ENCODE measurements around the gene ZC2HC1B.
"Not testable (repeated sequence)": the region's sequence is repeated elsewhere in the genome, so short reads cannot be mapped to it uniquely, and the experiment has no call there.

ZC2HC1B gene

DNA sequence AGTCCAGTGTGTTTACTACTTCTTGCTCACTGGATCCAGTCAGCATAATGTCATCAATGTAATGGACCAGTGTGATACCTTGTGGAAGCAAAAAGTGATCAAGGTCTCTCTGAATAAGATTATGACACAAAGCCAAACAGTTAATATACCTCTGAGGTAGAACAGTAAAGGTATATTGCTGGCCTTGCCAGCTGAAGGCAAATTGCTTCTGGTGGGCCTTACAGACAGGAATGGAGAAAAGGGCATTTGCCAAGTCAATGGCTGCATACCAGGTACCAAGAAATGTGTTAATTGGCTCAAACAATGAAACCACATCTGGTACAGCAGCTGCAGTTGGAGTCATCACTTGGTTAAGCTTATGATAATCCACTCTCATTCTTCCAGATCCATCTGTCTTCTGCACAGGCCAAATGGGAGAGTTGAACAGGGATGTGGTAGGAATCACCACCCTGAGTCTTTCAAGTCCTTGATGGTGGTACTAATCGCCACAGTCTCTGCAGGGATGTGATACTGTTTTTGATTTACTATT is 7.0 kb downstream of the ZC2HC1B start:
- not testable (repeated sequence) for DNase-seq

DNA sequence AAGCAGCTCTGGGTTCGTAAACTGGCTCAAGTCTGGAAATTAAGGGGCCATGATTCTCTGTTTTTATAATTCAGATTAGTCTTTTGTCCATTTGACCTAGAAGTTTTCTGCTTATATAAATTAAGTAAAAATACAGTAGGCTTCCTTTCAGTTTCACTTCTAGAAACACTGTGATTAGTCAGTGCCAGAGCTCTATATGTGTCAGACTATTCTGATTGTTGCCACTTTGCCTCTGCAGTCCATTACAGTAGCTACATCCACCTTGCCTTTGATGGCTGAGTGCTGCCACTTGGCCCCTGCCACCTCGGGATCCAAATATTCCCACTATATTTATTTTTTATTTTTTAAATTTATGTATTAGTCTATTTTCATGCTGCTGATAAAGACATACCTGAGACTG is 7.9 kb downstream of the ZC2HC1B start:
- DNase-seq, result no peak

DNA sequence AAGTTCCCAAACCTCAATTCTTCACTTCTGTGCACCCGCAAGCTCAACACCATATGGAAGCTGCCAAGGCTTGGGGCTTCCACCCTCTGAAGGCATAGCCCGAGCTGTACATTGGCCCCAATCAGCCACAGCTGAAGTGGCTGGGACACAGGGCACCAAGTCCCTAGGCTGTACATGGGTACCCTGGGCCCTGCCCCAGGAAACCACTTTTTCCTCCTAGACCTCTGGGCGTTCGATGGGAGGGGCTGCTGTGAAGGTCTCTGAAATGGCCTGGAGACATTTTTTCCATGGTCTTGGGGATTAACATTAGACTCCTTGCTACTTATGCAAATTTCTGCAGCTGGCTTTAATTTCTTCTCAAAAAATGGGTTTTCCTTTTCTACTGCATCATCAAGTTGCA is 9.3 kb downstream of the ZC2HC1B start:
- not testable (repeated sequence) for DNase-seq

DNA sequence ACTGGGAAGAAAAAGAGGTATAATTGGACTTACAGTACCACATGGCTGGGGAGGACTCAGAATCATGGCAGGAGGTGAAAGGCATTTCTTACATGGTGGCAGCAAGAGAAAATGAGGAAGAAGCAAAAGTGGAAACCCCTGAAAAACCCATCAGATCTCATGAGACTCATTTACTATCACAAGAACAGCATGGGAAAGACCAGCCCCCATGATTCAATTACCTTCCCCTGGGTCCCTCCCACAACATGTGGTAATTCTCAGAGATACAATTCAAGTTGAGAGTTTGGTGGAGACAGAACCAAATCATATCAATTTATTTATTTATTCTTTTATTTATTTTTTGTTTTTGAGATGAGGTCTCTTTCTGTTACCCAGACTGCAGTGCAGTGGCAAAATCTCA is 10.2 kb downstream of the ZC2HC1B start:
- DNase-seq, result not testable (repeated sequence)

DNA sequence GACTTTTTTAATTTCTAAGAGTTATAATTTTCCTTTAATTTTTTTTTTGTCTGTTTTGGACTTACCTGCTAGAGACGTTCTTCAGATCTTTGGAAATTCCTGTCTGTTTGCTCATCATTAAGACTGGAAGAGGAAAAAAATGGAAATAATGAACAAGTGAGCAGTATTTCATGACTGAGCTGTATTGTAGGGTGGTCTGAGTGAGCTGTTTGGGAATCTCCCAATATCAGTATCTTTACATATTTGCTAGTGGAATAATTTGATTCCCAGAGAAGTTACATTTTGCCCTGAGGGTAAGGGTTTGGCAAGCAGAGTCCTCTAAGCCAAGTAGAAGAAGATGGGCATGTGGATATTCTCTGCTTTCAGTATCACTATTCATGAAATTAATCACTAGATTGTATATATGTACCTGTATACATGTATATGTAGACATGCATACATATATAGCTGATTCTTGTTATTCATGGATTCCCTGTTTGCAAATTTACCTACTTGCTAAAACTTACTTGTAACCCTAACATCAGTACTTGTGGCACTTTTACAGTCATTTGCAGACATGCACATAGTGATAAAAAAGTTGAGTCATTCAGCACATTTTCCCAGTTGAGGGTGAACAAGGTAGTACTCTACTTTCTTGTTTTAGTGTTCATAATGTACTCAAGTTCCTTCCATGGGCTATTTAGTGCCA is 13.5 kb downstream of the ZC2HC1B start:
- DNase-seq, result no peak

DNA sequence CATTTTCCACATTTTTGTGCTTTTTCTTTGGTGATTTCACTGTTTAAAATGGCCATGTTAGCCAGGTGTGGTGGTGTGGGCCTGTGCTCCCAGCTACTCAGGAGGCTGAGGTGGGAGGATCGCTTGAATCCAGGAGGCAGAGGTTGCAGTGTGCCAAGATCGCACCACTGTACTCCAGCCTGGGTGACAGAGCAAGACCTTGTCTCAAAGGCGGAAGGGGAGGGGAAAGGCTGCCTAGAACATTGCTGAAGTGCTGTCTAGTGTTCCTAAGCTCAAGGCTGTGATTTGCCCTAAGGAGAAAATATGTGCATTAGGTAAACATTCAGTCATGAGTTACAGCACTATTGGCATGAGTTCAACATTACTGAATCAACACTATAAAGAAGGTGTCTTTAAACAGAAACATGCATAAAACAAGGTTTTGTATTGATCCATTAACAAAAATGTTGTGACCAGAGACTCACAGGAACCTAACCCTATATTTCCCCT is 14.0 kb downstream of the ZC2HC1B start:
- no peak for DNase-seq

DNA sequence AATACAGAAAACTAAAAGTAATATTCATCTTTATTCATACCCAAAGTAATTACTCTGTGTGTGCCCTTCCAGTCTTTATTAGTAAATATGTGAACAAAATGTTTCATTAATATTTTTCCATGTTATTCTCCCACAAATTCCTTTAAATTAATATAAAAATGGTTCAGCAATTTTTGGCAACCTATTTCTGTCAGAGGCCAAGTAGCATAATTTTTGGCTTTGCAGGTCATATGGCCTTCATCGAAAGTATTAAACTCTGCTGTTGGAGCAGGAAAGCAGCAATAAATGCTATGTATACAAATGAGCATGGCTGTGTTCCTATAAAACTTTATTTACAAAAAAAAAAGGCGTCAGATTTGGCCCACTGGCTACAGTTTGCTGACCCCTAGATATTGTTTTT is 16.1 kb downstream of the ZC2HC1B start:
- no peak for DNase-seq

DNA sequence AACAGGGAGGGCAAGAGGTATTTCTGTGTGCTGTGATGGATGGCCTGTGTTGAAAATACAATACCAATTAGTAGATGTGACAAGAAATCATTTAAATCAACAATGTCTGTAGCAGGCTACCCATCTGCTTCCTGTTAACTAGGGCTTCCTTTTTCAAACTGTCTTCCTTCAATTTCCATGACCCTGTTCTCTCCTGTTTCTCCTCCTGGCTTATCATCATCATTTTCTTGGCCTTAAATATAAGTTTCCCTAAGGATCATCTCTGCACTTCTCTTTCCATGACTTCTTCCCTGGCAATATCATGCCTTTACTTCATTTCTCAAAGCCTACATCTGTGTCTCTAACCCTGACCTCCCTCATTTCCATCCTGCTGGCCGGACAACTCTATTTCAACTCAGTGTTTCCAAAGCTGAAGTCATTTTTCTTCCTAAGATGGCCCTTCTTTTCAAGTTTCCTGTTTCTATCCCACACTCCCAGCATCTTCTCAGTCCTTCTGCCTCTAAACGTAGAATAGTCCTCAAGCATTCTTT is 18.2 kb downstream of the ZC2HC1B start:
- no peak for DNase-seq

DNA sequence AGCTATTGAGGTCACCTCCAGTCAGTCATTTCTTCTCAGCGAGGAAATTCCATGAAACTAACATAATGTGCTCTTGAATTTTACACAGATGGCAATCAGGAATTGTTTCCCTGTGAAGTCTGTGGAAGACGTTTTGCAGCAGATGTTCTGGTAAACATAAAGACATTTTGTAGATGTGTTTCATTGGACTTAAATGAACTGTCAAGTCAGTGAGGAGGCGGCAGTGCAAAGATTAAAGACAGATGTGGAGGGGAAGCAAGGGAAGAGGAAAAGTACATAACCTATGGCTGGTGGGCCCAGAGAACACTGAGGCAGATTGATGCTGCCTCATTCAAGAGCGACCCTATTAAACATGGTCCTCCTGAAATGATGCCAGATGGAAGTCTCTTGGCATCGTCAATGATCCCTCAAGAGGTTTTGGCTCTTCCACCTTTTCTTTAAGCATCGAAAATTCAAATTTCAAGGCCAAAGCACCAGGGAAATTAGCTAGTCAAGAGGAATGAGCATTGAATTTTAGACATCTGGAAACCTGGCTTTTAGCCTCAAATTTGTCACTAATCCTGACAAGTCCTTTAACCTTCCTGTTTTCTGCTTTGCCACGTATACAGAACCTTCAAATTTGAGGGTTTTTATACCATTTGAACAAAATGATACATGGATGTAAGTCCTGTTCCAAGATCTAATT is 20.1 kb downstream of the ZC2HC1B start:
- no peak for DNase-seq

DNA sequence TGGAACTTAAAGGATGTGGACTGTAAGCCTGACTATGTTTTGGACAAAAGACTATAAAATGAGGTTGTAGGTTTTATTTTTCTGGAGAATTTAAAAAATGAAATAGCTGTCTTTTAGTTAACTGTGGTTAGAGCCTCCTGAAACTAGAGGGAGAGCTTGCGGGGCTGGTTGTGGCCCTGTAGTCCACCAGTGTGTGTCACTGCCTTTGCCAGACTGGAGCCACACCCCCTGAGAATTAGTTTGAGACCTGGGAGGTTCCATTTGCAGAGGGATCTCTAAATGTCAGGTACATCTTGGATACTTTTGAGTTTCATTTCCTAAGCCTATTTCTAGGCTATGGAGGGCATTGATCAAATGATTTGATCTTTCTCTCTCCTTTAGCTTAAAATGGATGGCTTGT is 20.8 kb downstream of the ZC2HC1B start:
- DNase-seq, result no peak

DNA sequence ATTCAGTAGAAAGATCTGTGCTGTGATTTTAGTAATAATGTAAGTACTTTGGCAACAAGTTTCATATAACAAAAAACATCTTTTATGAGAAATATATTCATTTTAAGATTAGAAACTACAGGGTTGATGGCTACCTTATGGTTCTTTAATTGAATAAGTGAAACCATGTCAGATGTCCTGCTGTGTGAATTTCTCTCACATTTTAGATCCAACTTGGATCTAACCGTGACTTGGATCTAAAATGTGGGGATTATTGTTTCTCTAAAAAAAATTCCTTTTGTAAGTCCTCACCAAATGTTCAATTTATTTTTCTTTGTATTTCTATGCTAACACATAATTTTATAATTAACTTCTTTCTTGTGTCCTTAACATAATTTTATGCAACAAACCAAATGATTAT is 30.4 kb downstream of the ZC2HC1B start:
- DNase-seq, result no peak

DNA sequence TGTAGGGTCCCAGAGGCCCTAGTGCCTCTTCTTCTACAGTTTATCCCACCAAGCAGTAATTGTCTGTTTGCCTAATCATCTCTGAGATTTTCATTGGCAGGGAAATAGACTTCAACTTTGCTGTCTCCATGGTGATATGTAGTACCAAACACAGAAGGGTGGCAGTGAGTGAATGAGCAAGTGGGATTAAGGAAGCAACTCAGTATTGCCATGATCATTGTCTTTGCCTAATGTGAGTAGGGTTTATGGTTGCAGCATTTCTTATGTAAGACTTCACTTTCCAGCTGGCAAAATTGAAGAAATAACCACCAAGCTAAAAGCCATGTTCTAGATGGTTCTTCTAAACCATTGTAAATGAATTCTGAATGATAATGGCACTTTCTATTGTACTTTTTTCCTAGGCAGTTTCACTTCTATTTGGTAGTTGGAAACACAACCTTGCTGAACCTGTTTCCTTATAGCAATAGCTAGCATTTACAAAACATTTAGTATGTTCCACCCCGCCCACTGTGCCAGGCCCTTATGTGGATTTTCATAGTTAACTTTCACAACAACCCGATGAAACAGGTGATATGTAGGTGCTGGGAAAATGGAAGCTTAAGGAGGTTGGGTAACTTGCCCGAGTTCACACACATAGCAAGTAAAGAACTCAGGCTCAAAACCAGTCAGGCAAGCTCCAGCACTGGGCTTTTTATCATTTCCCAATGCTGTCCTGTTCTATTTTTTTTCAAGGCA is 32.0 kb downstream of the ZC2HC1B start:
- no peak for DNase-seq

DNA sequence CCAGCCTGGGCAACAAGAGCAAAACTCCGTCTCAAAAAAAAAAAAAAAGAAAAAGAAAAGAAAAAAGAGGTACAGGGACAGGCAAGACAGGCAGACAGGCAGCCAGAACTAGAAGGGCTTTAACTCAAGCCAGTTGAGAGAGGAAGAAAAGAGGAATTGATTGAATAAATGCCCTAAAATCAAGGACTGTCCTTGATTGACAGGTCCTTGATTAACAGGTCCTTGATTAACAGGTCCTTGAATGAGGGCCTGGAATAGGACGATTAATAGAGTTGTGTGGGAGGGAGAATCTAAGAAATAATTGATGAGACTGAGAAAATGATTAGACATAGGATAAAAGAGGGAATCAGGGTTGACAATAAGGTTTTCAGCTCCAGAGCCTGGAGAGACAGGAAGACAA is 36.1 kb downstream of the ZC2HC1B start:
- no peak for DNase-seq

DNA sequence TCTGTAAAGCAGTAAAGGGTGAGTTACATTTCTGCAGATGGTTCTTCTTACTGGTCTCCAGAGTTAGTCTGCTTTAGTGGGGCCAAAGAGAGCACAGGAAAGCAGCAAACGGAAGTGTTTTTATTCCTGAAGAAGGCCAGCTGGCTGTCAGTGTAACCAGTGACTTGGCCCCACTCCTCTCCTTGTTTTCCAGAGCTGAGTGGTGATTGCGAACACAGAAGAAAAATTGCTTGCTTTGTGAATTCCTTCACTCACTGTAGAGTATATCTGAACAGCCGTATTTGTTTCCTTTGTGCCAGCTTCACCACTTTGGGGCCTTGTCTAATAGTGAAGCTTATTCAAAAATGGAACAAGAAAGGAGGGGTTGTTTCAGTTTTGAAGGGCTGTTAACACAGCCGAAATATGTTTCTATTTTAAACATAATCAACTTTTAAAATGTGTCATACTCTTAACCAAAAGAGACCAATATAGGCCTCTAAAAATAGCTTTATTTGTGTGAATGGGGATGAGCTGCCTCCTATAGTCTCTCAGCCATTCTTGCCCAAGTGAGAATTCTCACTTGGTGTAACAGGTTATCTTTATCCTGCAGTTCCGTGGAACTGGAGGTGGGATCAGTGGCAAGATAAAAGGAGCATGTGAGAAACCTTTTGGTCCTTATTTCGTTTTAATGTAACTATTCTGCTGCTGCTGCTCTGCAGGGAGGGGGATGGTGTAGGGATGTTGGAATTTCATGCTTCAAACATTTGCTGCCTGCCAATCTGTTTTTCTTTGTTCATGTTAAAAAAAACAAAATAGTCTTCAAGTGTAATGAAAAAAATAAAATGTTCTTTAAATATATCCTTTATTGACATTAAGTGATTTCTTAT is 37.8 kb downstream of the ZC2HC1B start:
- no peak for DNase-seq

DNA sequence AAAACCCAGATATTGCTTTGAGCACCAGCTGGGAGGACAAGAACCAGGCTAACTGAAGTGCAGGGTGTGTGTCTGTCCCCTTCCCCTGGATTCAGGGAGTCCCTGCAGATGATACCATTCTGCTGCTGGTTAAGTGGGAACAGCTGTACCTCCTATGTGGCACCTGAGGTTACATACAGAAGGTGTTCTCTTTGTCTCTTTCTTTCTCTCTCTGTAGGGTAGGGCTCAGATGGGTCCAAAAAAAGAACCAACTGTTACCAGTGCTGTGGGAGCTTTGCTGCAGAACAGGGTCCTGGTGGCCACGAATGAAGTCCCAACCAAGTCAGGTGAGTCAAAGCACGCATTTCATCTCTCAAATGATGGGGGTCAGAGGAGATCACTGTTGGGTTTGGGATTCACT is 38.6 kb downstream of the ZC2HC1B start:
- no peak for DNase-seq

DNA sequence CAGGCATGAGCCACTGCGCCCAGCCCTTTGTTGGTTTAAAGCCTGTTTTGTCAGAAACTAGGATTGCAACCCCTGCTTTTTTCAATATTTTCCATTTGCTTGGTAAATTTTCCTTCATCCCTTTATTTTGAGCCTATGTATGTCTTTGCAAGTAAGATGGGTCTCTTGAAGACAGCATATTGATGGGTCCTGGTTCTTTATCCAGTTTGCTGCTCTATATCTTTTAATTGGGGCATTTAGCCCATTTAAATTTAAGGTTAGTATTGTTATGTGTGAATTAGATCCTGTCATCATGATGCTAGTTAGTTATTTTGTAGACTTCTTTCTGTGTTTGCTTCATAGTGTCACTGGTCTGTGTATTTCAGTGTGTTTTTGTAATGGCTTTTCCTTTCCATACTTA is 46.8 kb downstream of the ZC2HC1B start:
- no peak for DNase-seq

DNA sequence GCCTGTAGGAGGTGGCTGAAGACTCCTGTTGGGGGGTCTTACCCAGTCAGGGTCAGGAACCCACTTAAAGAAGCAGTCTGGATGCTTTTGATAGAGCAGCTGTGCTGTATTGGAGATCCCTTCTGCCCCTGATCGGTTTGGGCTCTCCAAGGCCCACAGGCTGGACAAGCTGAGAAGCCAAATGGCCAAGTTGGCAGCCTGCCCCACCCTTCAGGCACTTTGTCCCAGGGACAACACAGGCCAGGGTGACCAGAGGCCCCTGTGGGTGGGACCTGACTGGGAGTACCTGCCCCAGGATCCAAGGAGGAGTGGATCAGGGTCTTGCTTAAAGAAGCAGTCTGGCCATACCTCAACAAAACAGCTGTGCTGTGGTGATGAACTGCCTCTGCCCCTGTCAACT is 48.4 kb downstream of the ZC2HC1B start:
- DNase-seq, result no peak

DNA sequence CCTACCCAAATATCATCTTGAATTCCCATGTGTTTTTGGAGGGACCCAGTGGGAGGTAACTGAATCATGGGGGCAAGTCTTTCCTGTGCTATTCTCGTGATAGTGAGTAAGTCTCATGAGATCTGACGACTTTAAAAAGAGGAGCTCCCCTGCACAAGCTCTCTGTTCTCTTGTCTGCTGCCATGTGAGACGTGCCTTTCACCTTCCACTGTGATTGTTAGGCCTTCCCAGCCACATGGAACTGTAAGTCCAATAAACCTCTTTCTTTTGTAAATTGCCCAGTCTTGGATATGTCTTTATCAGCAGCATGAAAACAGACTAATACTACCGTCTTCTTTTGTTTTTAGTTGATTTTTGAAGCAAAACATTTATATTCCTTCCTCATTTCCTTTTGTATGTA is 52.8 kb downstream of the ZC2HC1B start:
- not testable (repeated sequence) for DNase-seq

DNA sequence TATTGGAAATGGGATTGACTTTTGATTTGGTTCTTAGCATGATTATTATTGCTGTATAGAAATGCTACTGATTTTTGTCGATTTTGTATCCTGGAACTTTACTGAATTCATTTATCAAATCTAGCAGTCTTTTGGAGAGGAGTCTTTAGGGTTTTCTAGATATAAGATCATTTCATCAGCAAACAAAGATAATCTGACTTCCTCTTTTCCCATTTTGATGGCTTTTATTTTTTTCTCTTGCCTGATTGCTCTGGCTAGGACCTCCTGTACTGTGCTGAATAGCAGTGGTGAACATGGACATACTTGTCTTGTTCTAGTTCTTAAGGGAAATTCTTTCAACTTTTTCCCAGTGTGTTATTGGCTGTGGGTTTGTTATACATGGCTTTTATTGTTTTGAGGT is 64.6 kb downstream of the ZC2HC1B start:
- DNase-seq, result no peak

DNA sequence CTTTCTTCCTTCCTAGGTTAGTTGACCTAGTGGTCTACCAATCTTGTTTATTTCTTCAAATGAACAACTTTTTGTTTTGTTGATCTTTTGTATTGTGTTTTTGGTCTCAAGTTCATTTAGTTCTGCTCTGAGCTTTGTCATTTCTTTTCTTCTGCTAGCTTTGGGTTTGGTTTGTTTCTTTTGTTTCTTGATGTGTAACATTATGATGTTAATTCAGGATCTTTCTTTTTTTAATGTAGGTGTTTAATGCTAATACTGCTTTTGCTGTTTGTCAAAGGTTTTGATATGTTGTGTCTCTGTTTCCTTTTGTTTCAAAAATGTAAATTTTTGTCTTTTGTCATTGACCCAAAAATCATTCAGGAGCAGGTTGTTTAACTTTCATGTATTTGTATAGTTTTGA is 65.7 kb downstream of the ZC2HC1B start:
- no peak for DNase-seq

DNA sequence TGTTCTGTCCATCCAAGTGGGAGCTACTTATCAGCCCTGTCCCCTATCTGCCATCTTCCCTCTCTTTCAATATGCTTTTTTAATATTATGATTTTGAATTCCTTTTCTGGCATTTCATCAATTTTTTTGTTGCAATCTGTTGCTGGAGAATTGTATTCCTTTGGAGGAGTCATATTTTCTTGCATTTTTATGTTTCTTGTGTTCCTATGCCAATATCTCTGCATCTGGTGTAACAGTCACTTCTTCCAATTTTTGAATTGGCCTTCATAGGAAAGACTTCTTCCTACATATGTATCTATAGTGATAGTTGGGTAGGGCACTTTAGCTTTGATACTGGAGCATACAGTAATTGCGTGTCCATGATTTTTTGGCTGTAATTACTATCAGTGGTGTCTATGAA is 70.1 kb downstream of the ZC2HC1B start:
- DNase-seq, result no peak

DNA sequence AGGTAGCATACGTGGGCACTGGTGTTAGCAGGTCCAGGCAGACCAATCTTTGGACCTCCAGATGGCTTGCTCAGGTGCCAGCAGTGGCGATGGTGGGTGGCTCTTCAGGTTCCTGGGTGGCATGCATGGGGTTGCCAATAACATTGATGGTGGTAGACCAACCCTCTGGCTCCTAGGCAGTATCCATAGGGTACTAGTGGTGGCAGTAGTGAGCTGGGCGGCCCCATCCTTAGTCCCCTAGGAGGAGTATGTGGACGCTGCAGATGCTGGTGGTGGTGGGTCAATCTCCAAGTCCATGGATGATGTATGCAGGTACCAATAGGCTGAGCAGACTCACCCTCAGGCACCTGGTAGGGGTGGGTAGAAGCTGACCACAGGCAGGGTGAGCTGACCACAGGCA is 70.6 kb downstream of the ZC2HC1B start:
- no peak for DNase-seq

DNA sequence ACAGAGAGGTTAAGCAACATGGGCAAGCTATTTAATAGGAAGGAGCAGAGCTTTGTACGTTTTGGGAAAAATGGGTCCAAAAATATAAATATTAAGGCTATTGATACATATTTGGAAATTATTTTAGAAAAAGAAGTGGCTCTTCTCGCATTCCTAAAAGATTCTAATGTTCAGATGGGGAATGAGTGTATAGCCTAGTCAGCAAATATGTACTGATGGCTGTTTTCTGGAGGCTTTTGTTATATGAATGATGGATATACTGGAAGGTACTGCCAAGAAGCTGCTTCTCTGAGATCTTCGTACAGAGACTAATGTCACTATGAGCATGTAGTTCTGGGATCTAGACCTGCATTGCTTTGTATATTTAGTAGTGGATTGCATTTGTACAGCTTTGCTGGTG is 72.1 kb downstream of the ZC2HC1B start:
- no peak for DNase-seq
